GM23338 (cell line): ENCODE results near the gene C6orf52. TPM values are rescaled to one million over a fixed set of nuclear protein-coding genes. Genes with fewer than 3 reads are reported as not detected.

Source experiments
- ATAC-seq: fragments of 200-7000 bp; cut with Tn5 transposase; 3 replicates; pipeline ENCODE4 v1.9.1; 2020
- DNase-seq: peaks from one replicate; pipeline ENCODE4 v3.0.0-alpha.2; 2015; ENCODE audit warnings: low spot score
- H2AFZ ChIP-seq: fragments of 200-600 bp; sonication (generic); 2 replicates; pipeline ENCODE4 v1.8.0; 2016; ENCODE audit warnings: antibody characterized with exemption, mild to moderate bottlenecking, moderate library complexity
- H3F3A ChIP-seq: fragments of 200-600 bp; sonication (generic); replicated peaks from 2 replicates; pipeline ENCODE4 v1.8.0; 2017; ENCODE audit warnings: antibody characterized with exemption, mixed run types, low read depth
- H3K27ac ChIP-seq: fragments of 200-600 bp; sonication (generic); 2 replicates; pipeline ENCODE4 v1.6.1; 2016; ENCODE audit warnings: low read depth
- H3K27me3 ChIP-seq: fragments of 200-600 bp; sonication (generic); 2 replicates; pipeline ENCODE4 v1.8.0; 2016; ENCODE audit warnings: mild to moderate bottlenecking, mixed run types, moderate library complexity; ENCODE audit not compliant: insufficient read depth
- H3K36me3 ChIP-seq: fragments of 200-600 bp; sonication (generic); 2 replicates; pipeline ENCODE4 v1.8.0; 2016; ENCODE audit warnings: mild to moderate bottlenecking; ENCODE audit not compliant: insufficient read depth
- H3K4me1 ChIP-seq: fragments of 200-600 bp; sonication (generic); 2 replicates; pipeline ENCODE4 v1.8.0; 2016; ENCODE audit warnings: mild to moderate bottlenecking, moderate library complexity; ENCODE audit not compliant: insufficient read depth
- H3K4me2 ChIP-seq: fragments of 200-600 bp; sonication (generic); 2 replicates; pipeline ENCODE4 v1.7.1; 2017; ENCODE audit warnings: mixed run types
- H3K4me3 ChIP-seq: fragments of 200-600 bp; sonication (generic); 2 replicates; pipeline ENCODE4 v1.6.1; 2016; ENCODE audit warnings: mixed run types
- H3K79me2 ChIP-seq: fragments of 200-600 bp; sonication (generic); replicated peaks from 2 replicates; pipeline ENCODE4 v1.8.0; 2017; ENCODE audit warnings: mild to moderate bottlenecking; ENCODE audit not compliant: insufficient read depth
- H3K9me2 ChIP-seq: fragments of 200-600 bp; sonication (generic); 2 replicates; pipeline ENCODE4 v1.8.0; 2017; ENCODE audit not compliant: insufficient read depth
- H4K20me1 ChIP-seq: fragments of 200-600 bp; sonication (generic); replicated peaks from 2 replicates; pipeline ENCODE4 v1.8.0; 2017; ENCODE audit warnings: mild to moderate bottlenecking; ENCODE audit not compliant: insufficient read depth
- H3K27ac Mint-ChIP-seq: 2 replicates; pipeline ENCODE4 v1.8.0; 2020; ENCODE audit warnings: inconsistent platforms, mild to moderate bottlenecking, moderate library complexity, mixed read lengths
- H3K27me3 Mint-ChIP-seq: 3 replicates; pipeline ENCODE4 v1.8.0; 2022; ENCODE audit warnings: low read depth, mild to moderate bottlenecking, moderate library complexity, mixed read lengths, inconsistent platforms; ENCODE audit not compliant: insufficient read depth, poor library complexity
- H3K36me3 Mint-ChIP-seq: 3 replicates; pipeline ENCODE4 v1.8.0; 2021; ENCODE audit warnings: low read depth, mild to moderate bottlenecking, inconsistent platforms, moderate library complexity, mixed read lengths
- H3K4me1 Mint-ChIP-seq: 3 replicates; pipeline ENCODE4 v1.8.0; 2020; ENCODE audit warnings: mild to moderate bottlenecking, inconsistent platforms, mixed read lengths
- H3K4me3 Mint-ChIP-seq: 3 replicates; pipeline ENCODE4 v1.8.0; 2021; ENCODE audit warnings: moderate library complexity, mild to moderate bottlenecking, inconsistent platforms, mixed read lengths
- H3K9me3 Mint-ChIP-seq: 3 replicates; pipeline ENCODE4 v1.8.0; 2020; ENCODE audit warnings: moderate library complexity, mild to moderate bottlenecking, inconsistent platforms, mixed read lengths
- CREB1 ChIP-seq: fragments of 250-450 bp; sonication (Bioruptor Pico); IDR thresholded peaks from 2 replicates; pipeline ENCODE4 v1.5.0; 2020; ENCODE audit warnings: low read depth, mild to moderate bottlenecking, moderate library complexity
- CTCF ChIP-seq, 2 experiments: fragments of 200-600 bp in 1 of 2; sonication (generic) in 1 of 2; conservative IDR thresholded peaks; 2 replicates each; pipeline versions ENCODE4 v1.5.1 to v1.6.1; 2016 to 2017; ENCODE audit warnings: antibody characterized with exemption in 2 of 2, low read depth in 2 of 2, mild to moderate bottlenecking in 2 of 2, moderate library complexity in 1 of 2
- ETS1 ChIP-seq: IDR thresholded peaks from 2 replicates; pipeline ENCODE4 v1.6.1; 2016; ENCODE audit warnings: antibody characterized with exemption
- EZH2 ChIP-seq: fragments of 200-600 bp; sonication (generic); IDR thresholded peaks from one replicate; pipeline ENCODE4 v1.8.0; 2017; ENCODE audit warnings: antibody characterized with exemption, mild to moderate bottlenecking, low read depth; ENCODE audit not compliant: unreplicated experiment
- EZH2phosphoT487 ChIP-seq: fragments of 200-600 bp; sonication (generic); IDR thresholded peaks from one replicate; pipeline ENCODE4 v1.8.1; 2018; ENCODE audit warnings: antibody characterized with exemption; ENCODE audit not compliant: unreplicated experiment
- JUNB ChIP-seq: IDR thresholded peaks from one replicate; pipeline ENCODE4 v1.6.1; 2016; ENCODE audit warnings: antibody characterized with exemption; ENCODE audit not compliant: unreplicated experiment
- NANOG ChIP-seq: IDR thresholded peaks from 2 replicates; pipeline ENCODE4 v1.6.1; 2016; ENCODE audit warnings: antibody characterized with exemption, borderline replicate concordance
- POLR2AphosphoS5 ChIP-seq: IDR thresholded peaks from 2 replicates; pipeline ENCODE4 v1.6.1; 2016; ENCODE audit warnings: antibody characterized with exemption, low read depth
- REST ChIP-seq: IDR thresholded peaks from one replicate; pipeline ENCODE4 v1.6.1; 2018; ENCODE audit warnings: antibody characterized with exemption; ENCODE audit not compliant: unreplicated experiment
- STAT1 ChIP-seq: IDR thresholded peaks from one replicate; pipeline ENCODE4 v1.6.1; 2016; ENCODE audit warnings: antibody characterized with exemption; ENCODE audit not compliant: unreplicated experiment
- ZNF114 ChIP-seq: fragments of 250-450 bp; sonication (Bioruptor Pico); IDR thresholded peaks from 2 replicates; pipeline ENCODE4 v1.5.0; 2020; ENCODE audit warnings: mild to moderate bottlenecking, moderate library complexity
- ZNF331 ChIP-seq: fragments of 250-450 bp; sonication (Bioruptor Pico); IDR thresholded peaks from 2 replicates; pipeline ENCODE4 v1.5.0; 2020; ENCODE audit warnings: low read depth, mild to moderate bottlenecking, moderate library complexity
- ZNF462 ChIP-seq: fragments of 250-450 bp; sonication (Bioruptor Pico); IDR thresholded peaks from 2 replicates; pipeline ENCODE4 v1.5.0; 2020; ENCODE audit warnings: mild to moderate bottlenecking, moderate library complexity
- polyA plus RNA-seq: library from polyadenylated mRNA; unstranded; fragments of >200 nt; fragmentation: Nextera tagmentation; extraction: Ambion mirVana; gene quantifications from 2 replicates; pipeline ENCODE4 v1.2.1, GENCODE V29; 2016
- total RNA-seq: library from RNA; depleted of rRNA; stranded (reverse); fragments of >200 nt; shearing (Covaris generic); gene quantifications from 2 replicates; pipeline ENCODE4 v1.2.3, GENCODE V29; 2014

C6orf52 gene
- total and polyA plus RNA-seq, 2 experiments from 2014 or later: 4.4 TPM; not detected in 1

GRCh38 chr6:10658910-10659698 is 35.3 kb downstream of the C6orf52 start:
- peak; percentile 63 for ATAC-seq

More at GRCh38 chr6:10658910-10659698, 35.3 kb downstream of the C6orf52 start:
- peaks cover 8% of the 10 kb centered on the region for H3K27me3 Mint-ChIP-seq
- H3K4me3 Mint-ChIP-seq: peak overlapping the region; percentile 27; the same call in 2 of the 3 replicates
- Histone ChIP-seq H3K27me3 (peaks cover 13% of the 10 kb centered on the region), H3K36me3 (no peaks in the 10 kb centered on the region), H3K9me2 (0 out of 2 replicates have a peak, but pooled peaks cover 16% of the 10 kb centered on the region), H3F3A (0 out of 2 replicates have a peak, but pooled peaks cover 3% of the 10 kb centered on the region), H3K27ac (no peak overlapping the region), H3K4me3 (peak overlapping the region; percentile 73), H3K4me2 (peak overlapping the region; percentile 84), H3K4me1 (no peaks in the 10 kb centered on the region), H3K79me2 (no peaks in the 10 kb centered on the region), H2AFZ (peak overlapping the region; percentile 61), H4K20me1 (no peaks in the 10 kb centered on the region)
- H3K4me1 Mint-ChIP-seq: peaks cover 3% of the 10 kb centered on the region; the same call in 2 of the 3 replicates
- H3K9me3 Mint-ChIP-seq: peaks cover 7% of the 10 kb centered on the region; the same call in 2 of the 3 replicates
- TF ChIP-seq EZH2 (no peak), ZNF114 (CRISPR knock-in tag) (no peak), ZNF331 (CRISPR knock-in tag) (no peak), POLR2AphosphoS5 (no peak), CTCF (conservative IDR thresholded peaks at IDR 0.05; ENCODE audit: low read depth in 2 of 2) (no peak), ETS1 (no peak), CREB1 (CRISPR knock-in tag) (no peak), ZNF462 (CRISPR knock-in tag) (no peak), EZH2phosphoT487 (no peak), JUNB (no peak), REST (no peak), STAT1 (no peak), NANOG (no peak)
- no peak overlapping the region for H3K27ac Mint-ChIP-seq
- H3K36me3 Mint-ChIP-seq: no peaks in the 10 kb centered on the region
- DNase-seq: peak; percentile 18
